ENCODE results near the gene LIMS2. TPM values are rescaled to one million over a fixed set of nuclear protein-coding genes. Genes with fewer than 3 reads are reported as not detected.

LIMS2 gene
- total RNA-seq, 1 donor = 14.8 TPM

DNA sequence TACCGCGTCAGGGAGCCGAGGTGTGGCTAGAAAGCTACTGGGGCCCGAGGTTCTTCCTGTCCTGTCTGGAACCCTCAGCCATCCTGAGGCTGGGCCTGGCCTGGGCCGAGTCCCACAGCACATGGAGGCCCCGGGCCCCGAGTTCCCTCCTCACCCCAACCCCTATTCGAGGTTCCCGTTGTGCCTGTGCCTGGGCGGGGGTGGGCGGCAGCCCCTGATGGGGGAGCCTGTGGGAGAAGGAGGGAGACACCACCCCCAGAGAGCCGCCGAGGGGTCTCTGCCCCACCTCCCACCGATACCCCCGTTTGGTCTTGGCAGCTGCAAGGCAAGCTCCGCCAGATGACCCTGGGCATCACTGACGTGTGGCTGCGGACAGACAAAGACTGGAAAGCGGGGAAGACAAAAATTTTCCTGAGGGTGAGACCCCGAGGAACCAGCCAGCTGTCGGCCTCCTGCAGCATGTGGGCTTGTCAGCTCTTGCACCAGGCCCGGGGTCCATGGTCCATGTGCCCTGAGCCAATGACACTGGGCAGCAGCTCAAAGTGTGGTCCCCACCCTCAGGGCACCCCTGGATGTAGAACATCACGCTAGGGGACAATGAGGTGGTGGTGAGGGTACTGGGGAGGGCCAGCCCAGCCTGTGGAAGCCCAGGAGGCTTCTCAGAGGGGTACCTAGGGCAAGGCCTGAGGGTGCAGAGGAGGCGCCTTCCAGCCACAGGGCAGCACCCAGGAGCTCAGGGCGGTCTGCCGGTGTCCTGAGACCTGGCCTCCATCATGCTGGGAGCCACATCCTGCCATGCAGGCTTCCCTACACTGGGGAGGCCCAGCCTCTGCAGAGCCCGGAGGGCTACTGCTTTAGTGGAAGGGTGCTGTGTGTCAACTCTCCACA lies 81.9 kb downstream of the LIMS2 start:
- no peak overlapping the region for H2AFZ ChIP-seq (ENCODE audit: low read length)
- no peaks in the 10 kb centered on the region for H4K20me1 ChIP-seq (ENCODE audit: insufficient read depth, low read length)
- TF ChIP-seq, protein P1, sequence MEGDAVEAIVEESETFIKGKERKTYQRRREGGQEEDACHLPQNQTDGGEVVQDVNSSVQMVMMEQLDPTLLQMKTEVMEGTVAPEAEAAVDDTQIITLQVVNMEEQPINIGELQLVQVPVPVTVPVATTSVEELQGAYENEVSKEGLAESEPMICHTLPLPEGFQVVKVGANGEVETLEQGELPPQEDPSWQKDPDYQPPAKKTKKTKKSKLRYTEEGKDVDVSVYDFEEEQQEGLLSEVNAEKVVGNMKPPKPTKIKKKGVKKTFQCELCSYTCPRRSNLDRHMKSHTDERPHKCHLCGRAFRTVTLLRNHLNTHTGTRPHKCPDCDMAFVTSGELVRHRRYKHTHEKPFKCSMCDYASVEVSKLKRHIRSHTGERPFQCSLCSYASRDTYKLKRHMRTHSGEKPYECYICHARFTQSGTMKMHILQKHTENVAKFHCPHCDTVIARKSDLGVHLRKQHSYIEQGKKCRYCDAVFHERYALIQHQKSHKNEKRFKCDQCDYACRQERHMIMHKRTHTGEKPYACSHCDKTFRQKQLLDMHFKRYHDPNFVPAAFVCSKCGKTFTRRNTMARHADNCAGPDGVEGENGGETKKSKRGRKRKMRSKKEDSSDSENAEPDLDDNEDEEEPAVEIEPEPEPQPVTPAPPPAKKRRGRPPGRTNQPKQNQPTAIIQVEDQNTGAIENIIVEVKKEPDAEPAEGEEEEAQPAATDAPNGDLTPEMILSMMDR (IDR thresholded peaks at IDR 0.05; ENCODE audit: extremely low read depth, low read depth, low read length) = no peak
- no peak overlapping the region for H3K27ac ChIP-seq (ENCODE audit: low read depth, low read length)
- H3K36me3 ChIP-seq (ENCODE audit: insufficient read depth, low read length) = no peaks in the 10 kb centered on the region
- H3K79me2 ChIP-seq (ENCODE audit: insufficient read depth, low read length) = no peaks in the 10 kb centered on the region
- H3K4me3 ChIP-seq (ENCODE audit: insufficient read depth, low read length) = no peak overlapping the region
- peak; percentile 45 for DNase-seq (ENCODE audit: insufficient read length, low spot score, missing footprints)
- H3K9me3 ChIP-seq (ENCODE audit: low read depth, low read length) = no peaks in the 10 kb centered on the region
- no peak overlapping the region for H3K4me2 ChIP-seq (ENCODE audit: insufficient read depth, low read length)
- H3K27me3 ChIP-seq (ENCODE audit: insufficient read depth, low read length) = no peaks in the 10 kb centered on the region
- H3K4me1 ChIP-seq (ENCODE audit: insufficient read depth, low read length) = peaks cover 7% of the 10 kb centered on the region

DNA sequence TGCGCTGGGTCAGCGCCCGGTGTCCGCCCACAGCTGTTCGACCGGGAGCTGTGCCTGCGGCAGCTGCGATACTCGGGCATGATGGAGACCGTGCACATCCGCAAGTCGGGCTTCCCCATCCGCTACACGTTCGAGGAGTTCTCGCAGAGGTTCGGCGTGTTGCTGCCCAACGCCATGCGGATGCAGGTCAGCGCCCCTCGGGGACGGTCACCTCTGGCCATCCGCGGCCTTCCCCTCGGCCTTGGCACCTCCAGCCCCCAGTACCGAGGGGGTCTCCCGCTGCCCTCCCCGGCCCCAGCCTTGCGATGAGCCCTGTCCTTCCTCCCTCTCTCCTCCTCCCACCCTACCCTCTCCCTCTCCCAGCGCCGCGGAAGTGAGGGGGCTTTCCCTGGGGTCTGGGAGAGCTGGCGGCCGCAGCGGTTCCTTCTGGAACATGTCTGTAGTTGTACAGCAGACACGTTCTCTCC lies 82.5 kb downstream of the LIMS2 start:
- peak; percentile 47 for DNase-seq (ENCODE audit: insufficient read length, low spot score, missing footprints)
- Histone ChIP-seq H3K79me2 (ENCODE audit: insufficient read depth, low read length) (no peaks in the 10 kb centered on the region), H3K4me3 (ENCODE audit: insufficient read depth, low read length) (no peak overlapping the region), H2AFZ (ENCODE audit: low read length) (no peak overlapping the region), H3K4me2 (ENCODE audit: insufficient read depth, low read length) (no peak overlapping the region), H3K27me3 (ENCODE audit: insufficient read depth, low read length) (no peaks in the 10 kb centered on the region), H3K36me3 (ENCODE audit: insufficient read depth, low read length) (no peaks in the 10 kb centered on the region), H3K4me1 (ENCODE audit: insufficient read depth, low read length) (peaks cover 3% of the 10 kb centered on the region), H3K27ac (ENCODE audit: low read depth, low read length) (no peak overlapping the region), H3K9me3 (ENCODE audit: low read depth, low read length) (no peaks in the 10 kb centered on the region), H4K20me1 (ENCODE audit: insufficient read depth, low read length) (no peaks in the 10 kb centered on the region)
- TF ChIP-seq, protein P1 (IDR thresholded peaks at IDR 0.05; ENCODE audit: extremely low read depth, low read depth, low read length) = no peak

DNA sequence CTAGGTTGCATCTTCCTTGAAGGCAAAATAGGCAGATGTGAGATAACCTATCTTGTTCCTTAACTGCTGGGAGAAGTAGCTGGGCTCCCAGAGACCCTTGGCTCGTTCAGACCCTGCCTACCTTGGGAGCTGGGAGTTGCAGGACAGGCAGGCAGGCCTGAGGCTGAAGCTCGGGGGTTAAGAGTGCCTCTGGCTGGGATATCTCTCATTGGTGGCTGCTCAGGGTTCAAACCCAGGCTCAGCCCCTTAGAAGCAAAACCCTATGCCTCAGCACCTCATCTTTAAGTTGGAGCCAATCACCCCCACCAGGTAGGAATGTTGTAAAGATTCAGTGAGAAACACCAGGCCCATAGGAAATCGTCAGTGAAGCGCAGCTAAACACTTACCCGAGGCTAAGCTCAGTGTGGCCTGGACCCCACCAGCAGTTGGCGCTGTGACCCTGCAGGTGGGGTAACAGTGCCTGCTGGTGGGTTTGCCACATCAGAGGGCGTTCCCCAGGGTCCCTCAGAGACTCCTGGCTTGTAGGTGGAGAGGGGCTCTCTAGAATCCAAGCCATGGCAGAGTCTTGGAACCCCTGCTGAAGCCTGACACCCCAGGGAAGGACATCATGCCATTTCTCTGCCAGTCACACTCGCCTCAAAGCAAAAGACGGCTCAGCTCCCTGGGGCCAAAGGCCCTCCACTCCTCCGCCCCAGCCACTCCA lies 84.0 kb downstream of the LIMS2 start:
- no peak overlapping the region for H3K4me2 ChIP-seq (ENCODE audit: insufficient read depth, low read length)
- H3K27me3 ChIP-seq (ENCODE audit: insufficient read depth, low read length) = no peaks in the 10 kb centered on the region
- DNase-seq (ENCODE audit: insufficient read length, low spot score, missing footprints) = peak; percentile 96
- H3K9me3 ChIP-seq (ENCODE audit: low read depth, low read length) = no peaks in the 10 kb centered on the region
- H3K36me3 ChIP-seq (ENCODE audit: insufficient read depth, low read length) = no peaks in the 10 kb centered on the region
- no peak overlapping the region for H3K4me3 ChIP-seq (ENCODE audit: insufficient read depth, low read length)
- H4K20me1 ChIP-seq (ENCODE audit: insufficient read depth, low read length) = no peaks in the 10 kb centered on the region
- H2AFZ ChIP-seq (ENCODE audit: low read length) = peak overlapping the region; percentile 85
- no peak overlapping the region for H3K27ac ChIP-seq (ENCODE audit: low read depth, low read length)
- TF ChIP-seq, protein P1 (IDR thresholded peaks at IDR 0.05; ENCODE audit: extremely low read depth, low read depth, low read length) = peak; percentile 98
- H3K4me1 ChIP-seq (ENCODE audit: insufficient read depth, low read length) = no peaks in the 10 kb centered on the region
- H3K79me2 ChIP-seq (ENCODE audit: insufficient read depth, low read length) = no peaks in the 10 kb centered on the region
